Spleen (tissue), 7 donors: ENCODE data around the gene GUCY2C.

Experiments used
- CTCF ChIP-seq, 11 experiments: fragments of 200-600 bp in 7 of 11; fragments of 450-650 bp in 4 of 11; sonication (generic) in 4 of 11; IDR thresholded peaks in 8 of 11; conservative IDR thresholded peaks in 3 of 11; 1 replicate in 7 of 11; 2 replicates in 4 of 11; pipeline versions ENCODE4 v1.4.0 to v1.8.0; 2016 to 2021; ENCODE audit warnings: antibody characterized with exemption in 11 of 11, inconsistent platforms in 4 of 11, mild to moderate bottlenecking in 1 of 11
- POLR2A ChIP-seq, 3 donors: fragments of 450-650 bp; IDR thresholded peaks; one replicate each; pipeline ENCODE4 v1.5.1; 2017; ENCODE audit warnings: antibody characterized with exemption in 3 of 3, mild to moderate bottlenecking in 1 of 3
- donor health status: DM: no; HTN: no; CAD: no; lungs with moderate emphysema.
- donor health status: DM: no; HTN: no; CAD: no.
- donor health status: DM: no; HTN: no; CAD: no.

GRCh38 chr12:14576896-14577295 is 119.5 kb downstream of the GUCY2C start:
- TF ChIP-seq POLR2A (IDR thresholded peaks at IDR 0.05), result no peak
- TF ChIP-seq CTCF (IDR thresholded peaks at IDR 0.05 in 8 of 11, conservative IDR thresholded peaks at IDR 0.05 in 3 of 11), result no peak
